GM12878 (cell line): Measurements from ENCODE around the gene USP5. TPM values are rescaled to one million over a fixed set of nuclear protein-coding genes. Genes with fewer than 3 reads are reported as not detected.

Experiments used
- ATAC-seq: fragments of 200-7000 bp; cut with Tn5 transposase; 3 replicates; pipeline ENCODE4 v1.9.1; 2020; ENCODE audit warnings: mild to moderate bottlenecking, moderate library complexity
- BruUV-seq: library from RNA; stranded (reverse); fragments of 400-500 nt; replicated peaks from 2 replicates; lab custom pipeline; 2021; lab: Mats Ljungman, UMichigan
- CTCF ChIA-PET: fragments of 300-600 bp; sonication (Branson Sonifier 250); formaldehyde crosslinking; extraction: SDS; loops from one replicate; lab custom pipeline; 2021; ENCODE audit warnings: inconsistent platforms; lab: Yijun Ruan, JAX
- POLR2A ChIA-PET: fragments of 350-600 bp; formaldehyde crosslinking; extraction: SDS; loops from one replicate; lab custom pipeline; 2021; ENCODE audit warnings: inconsistent platforms; lab: Charles Lee
- RAD21 ChIA-PET: fragments of 300-600 bp; sonication (Branson Sonifier 250); formaldehyde crosslinking; loops from one replicate; lab custom pipeline; 2023; ENCODE audit warnings: antibody characterized with exemption; ENCODE audit not compliant: unreplicated experiment; lab: Charles Lee
- SMC1A ChIA-PET: fragments of 300-600 bp; sonication (Branson Sonifier 250); formaldehyde crosslinking; loops from one replicate; lab custom pipeline; 2023; ENCODE audit not compliant: unreplicated experiment, uncharacterized antibody; lab: Charles Lee
- DNase-seq: peaks from one replicate; pipeline ENCODE4 v3.0.0-alpha.2; 2011; ENCODE audit warnings: low read depth, low spot score
- FAIRE-seq: peaks from 3 replicates; lab custom pipeline; 2011; peaks lifted over from hg19 to GRCh38; lab: Jason Lieb, UNC
- H2AFZ ChIP-seq: 2 replicates; pipeline ENCODE4 v1.6.0; 2011; ENCODE audit warnings: low read depth, low read length, control low read depth; ENCODE audit not compliant: control insufficient read depth
- H3K27ac ChIP-seq: 2 replicates; pipeline ENCODE4 v1.5.1; 2011; ENCODE audit warnings: control low read depth; ENCODE audit not compliant: control insufficient read depth, insufficient read depth
- H3K27me3 ChIP-seq, 2 experiments: replicated peaks in 1 of 2; 2 replicates each; pipeline versions ENCODE4 v1.6.0 to v1.6.1; 2011; ENCODE audit warnings: low read length in 1 of 2; ENCODE audit not compliant: control insufficient read depth in 2 of 2, insufficient read depth in 2 of 2
- H3K36me3 ChIP-seq, 2 experiments: 2 replicates each; pipeline ENCODE4 v1.5.1; 2011; ENCODE audit warnings: low read length in 1 of 2; ENCODE audit not compliant: control insufficient read depth in 2 of 2, insufficient read depth in 2 of 2
- H3K4me1 ChIP-seq: 2 replicates; pipeline ENCODE4 v1.6.1; 2011; ENCODE audit warnings: mild to moderate bottlenecking, low read length, moderate library complexity, mixed read lengths; ENCODE audit not compliant: control insufficient read depth, insufficient read depth
- H3K4me2 ChIP-seq: 2 replicates; pipeline ENCODE4 v1.6.0; 2011; ENCODE audit warnings: control low read depth; ENCODE audit not compliant: control insufficient read depth, insufficient read depth
- H3K4me3 ChIP-seq: fragments of 200-600 bp; sonication (generic); 2 replicates; pipeline ENCODE4 v1.5.1; 2016
- H3K79me2 ChIP-seq: 2 replicates; pipeline ENCODE4 v1.6.0; 2011; ENCODE audit warnings: low read length; ENCODE audit not compliant: control insufficient read depth, insufficient read depth
- H3K9ac ChIP-seq: 2 replicates; pipeline ENCODE4 v1.8.0; 2011; ENCODE audit warnings: low read length, control low read depth, mixed read lengths; ENCODE audit not compliant: control insufficient read depth, insufficient read depth
- H3K9me3 ChIP-seq: replicated peaks from 3 replicates; pipeline ENCODE4 v1.5.1; 2011; ENCODE audit warnings: mild to moderate bottlenecking, low read length; ENCODE audit not compliant: control insufficient read depth, insufficient read depth
- H4K20me1 ChIP-seq: 2 replicates; pipeline ENCODE4 v1.6.0; 2011; ENCODE audit not compliant: control insufficient read depth, insufficient read depth
- BMI1 ChIP-seq: fragments of 450-650 bp; IDR thresholded peaks from 2 replicates; pipeline ENCODE4 v1.6.1; 2016; ENCODE audit warnings: mild to moderate bottlenecking, moderate library complexity, borderline replicate concordance
- CREM ChIP-seq: IDR thresholded peaks from 2 replicates; pipeline ENCODE4 v1.6.1; 2014; ENCODE audit warnings: antibody characterized with exemption, low read depth
- HCFC1 ChIP-seq: fragments of 150-350 bp; IDR thresholded peaks from 2 replicates; pipeline ENCODE4 v1.6.1; 2014; ENCODE audit warnings: low read length
- HDGF ChIP-seq: fragments of 450-650 bp; IDR thresholded peaks from 2 replicates; pipeline ENCODE4 v1.6.1; 2016; ENCODE audit warnings: antibody characterized with exemption
- NBN ChIP-seq: fragments of 450-650 bp; IDR thresholded peaks from 2 replicates; pipeline ENCODE4 v1.6.1; 2016
- RBBP5 ChIP-seq: fragments of 200-600 bp; sonication (generic); conservative IDR thresholded peaks from 2 replicates; pipeline ENCODE4 v1.6.1; 2016
- TARDBP ChIP-seq: IDR thresholded peaks from 2 replicates; pipeline ENCODE4 v1.6.1; 2016; ENCODE audit warnings: borderline replicate concordance
- ZNF622 ChIP-seq: fragments of 450-650 bp; IDR thresholded peaks from 2 replicates; pipeline ENCODE4 v1.6.1; 2017; ENCODE audit warnings: mild to moderate bottlenecking, inconsistent platforms
- WGBS: methylation state at CpG from one replicate; pipeline ENCODE4 v1.1.6; 2016; ENCODE audit warnings: low lambda C conversion rate; ENCODE audit not compliant: insufficient replicate concordance, insufficient coverage; ENCODE audit errors: missing lambda C conversion rate; 5-methylcytosine and 5-hydroxymethylcytosine counted together
- in situ Hi-C: fragments of 300-500 bp; cut with MboI; formaldehyde crosslinking; loops from 9 replicates; pipeline ENCODE4 v1.14.3; 2018; ENCODE audit warnings: mixed read lengths
- intact Hi-C: fragments of 100-400 bp; cut with micrococcal nuclease; formaldehyde crosslinking; loops from one replicate; pipeline ENCODE4 v1.14.2; 2022; ENCODE audit not compliant: unreplicated experiment
- polyA plus RNA-seq, 11 experiments: library from polyadenylated mRNA; depleted of rRNA in 4 of 11; unstranded in 6 of 11; stranded (reverse) in 5 of 11; fragments of >200 nt; fragmentation: Nextera tagmentation in 4 of 11; fragmentation: Illumina TruSeq in 1 of 11; extraction: Ambion mirVana in 4 of 11; extraction: Trizol in 1 of 11; gene quantifications; 1 replicate in 1 of 11; 2 replicates in 10 of 11; pipeline versions ENCODE4 v1.2.1 to v1.2.3, GENCODE V29; 2011 to 2016; ENCODE audit warnings: inconsistent platforms in 2 of 11, missing spikeins in 2 of 11, low read depth in 1 of 11
- total RNA-seq, 4 experiments: library from RNA; depleted of rRNA in 3 of 4; stranded (reverse); fragments of >200 nt in 3 of 4; fragmentation: Illumina TruSeq in 1 of 4; extraction: Trizol in 1 of 4; gene quantifications; 2 replicates each; pipeline versions ENCODE4 v1.2.1 to v1.2.3, GENCODE V29; 2013 to 2021
- TF ChIP-seq, protein P1 (sequence below): IDR thresholded peaks from 2 replicates; pipeline ENCODE4 v1.6.1; 2011; ENCODE audit warnings: low read depth, low read length, improper control_type of control experiment, borderline replicate concordance

The USP5 gene
- total and polyA plus RNA-seq, 10 of the 15 experiments (the other 5 are each of a cell fraction or from before 2014, with no cell fraction given), result 2.5 to 124 (median 74.6) TPM

GRCh38 chr12:6851153-6851920, 613 bp upstream of the USP5 start, which contains the start of gene CDCA3 (continued):
- TF ChIP-seq RBBP5 (no peak), CREM (peak; percentile 88), HCFC1 (0 out of 2 replicates have a peak, but pooled peaks have one; percentile 30), BMI1 (no peak)
- TF ChIP-seq, protein P1, sequence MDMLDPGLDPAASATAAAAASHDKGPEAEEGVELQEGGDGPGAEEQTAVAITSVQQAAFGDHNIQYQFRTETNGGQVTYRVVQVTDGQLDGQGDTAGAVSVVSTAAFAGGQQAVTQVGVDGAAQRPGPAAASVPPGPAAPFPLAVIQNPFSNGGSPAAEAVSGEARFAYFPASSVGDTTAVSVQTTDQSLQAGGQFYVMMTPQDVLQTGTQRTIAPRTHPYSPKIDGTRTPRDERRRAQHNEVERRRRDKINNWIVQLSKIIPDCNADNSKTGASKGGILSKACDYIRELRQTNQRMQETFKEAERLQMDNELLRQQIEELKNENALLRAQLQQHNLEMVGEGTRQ, result no peak
- TF ChIP-seq, all 136 proteins: peak for 47

DNA sequence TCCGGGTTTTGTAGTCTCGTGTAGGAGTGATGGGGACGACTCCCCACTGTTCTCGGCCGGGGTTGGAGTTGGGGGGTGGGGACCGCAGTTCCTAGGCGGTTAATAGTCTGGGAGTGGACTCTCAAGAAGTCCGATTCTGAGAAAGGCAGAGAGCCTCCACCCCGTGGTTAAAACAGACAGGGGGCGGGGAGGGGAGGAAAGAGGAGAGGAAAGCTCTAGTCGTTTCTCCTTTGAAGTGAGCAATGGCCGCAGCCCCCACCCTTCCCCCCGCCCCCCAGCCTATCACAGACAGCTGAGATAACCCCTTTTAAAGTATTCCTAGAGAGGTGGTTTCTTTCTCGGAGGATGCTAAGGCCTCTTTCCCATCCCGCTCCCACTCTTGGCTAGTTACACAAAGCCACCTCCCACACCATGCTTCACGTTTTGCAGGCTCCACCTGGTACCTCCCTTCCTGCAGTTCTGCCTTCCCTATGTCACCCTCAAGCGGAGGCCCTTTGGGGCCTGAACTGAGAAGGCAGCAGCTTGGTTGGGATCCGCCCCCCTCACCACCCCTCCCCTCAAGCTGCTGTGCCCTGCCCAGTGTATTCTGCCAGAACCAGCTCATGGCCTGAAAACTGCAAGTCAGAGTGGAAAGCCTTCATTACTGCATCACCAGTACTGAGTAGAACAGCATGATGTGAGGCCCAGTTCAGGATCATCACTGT, 853 bp downstream of the USP5 start:
- SMC1A ChIA-PET, result interaction anchor here (0.9 to 5.0 kb wide), 11 partner anchors 12 to 255 kb away, joined by 3 to 42 read pairs (median 6); partner anchors contain the start of genes COPS7A, GNB3, MLF2 and SPSB2
- no peak for TF ChIP-seq TARDBP
- TF ChIP-seq NBN, result 0 out of 2 replicates have a peak, but pooled peaks have one; percentile 1
- TF ChIP-seq HDGF, result peak; percentile 70; the same call in 1 of the 2 replicates
- TF ChIP-seq ZNF622, result no peak
- in situ Hi-C loops (no loop called here), intact Hi-C loops (loop anchor here (1.0 to 5.0 kb wide), 2 partner anchors 38 to 166 kb away; partner anchors contain the start of gene ZNF384)
- H3K27me3 ChIP-seq, result no peaks in the 10 kb centered on the region
- no TSS peak for BruUV-seq
- FAIRE-seq (no peak), ATAC-seq (no peak), DNase-seq (no peak)
- peaks cover 15 to 26% of the 10 kb centered on the region in 2 experiments for H3K36me3 ChIP-seq
- peak overlapping the region; percentile 92 for H3K4me2 ChIP-seq
- RAD21 ChIA-PET, result interaction anchor here (0.5 to 5.6 kb wide), 11 partner anchors 15 to 260 kb away, joined by 3 to 42 read pairs (median 6); partner anchors contain the start of genes C12orf57, COPS7A, MLF2 and RNU7-1
- H2AFZ ChIP-seq, result peak overlapping the region; percentile 27; the same call in 1 of the 2 replicates
- H3K27ac ChIP-seq, result peak overlapping the region; percentile 84
- peaks cover 41% of the 10 kb centered on the region for H3K79me2 ChIP-seq
- peaks cover 28% of the 10 kb centered on the region for H3K4me1 ChIP-seq
- H3K9ac ChIP-seq, result peak overlapping the region; percentile 60
- 3% methylated on average over 18 of the region's 18 CpGs for WGBS
- no peaks in the 10 kb centered on the region for H4K20me1 ChIP-seq
- CTCF ChIA-PET, result interaction anchor here (0.6 to 9.9 kb wide), 12 partner anchors 16 to 314 kb away, joined by 3 to 173 read pairs (median 4); partner anchors contain the start of genes COPS7A, MLF2, SPSB2 and TPI1
- no peaks in the 10 kb centered on the region for H3K9me3 ChIP-seq
- POLR2A ChIA-PET, result interaction anchor here (0.7 to 8.9 kb wide), 21 partner anchors 10 to 260 kb away, joined by 3 to 84 read pairs (median 7); partner anchors contain the start of genes COPS7A, LPCAT3, MLF2 and PTMS
- peak overlapping the region; percentile 82 for H3K4me3 ChIP-seq
